Endothelial cell (in vitro differentiated cells): ENCODE results near the gene FARSB. TPM values are rescaled to one million over a fixed set of nuclear protein-coding genes. Genes with fewer than 3 reads are reported as not detected.

Experiments
- DNase-seq: peaks from one replicate; pipeline ENCODE4 v3.0.0; 2021; ENCODE audit warnings: low spot score
- H3K27ac Mint-ChIP-seq: one replicate; pipeline ENCODE4 v1.8.0; 2021; ENCODE audit warnings: mixed read lengths, inconsistent platforms; ENCODE audit not compliant: unreplicated experiment
- H3K27me3 Mint-ChIP-seq: one replicate; pipeline ENCODE4 v1.8.0; 2021; ENCODE audit warnings: mild to moderate bottlenecking, moderate library complexity, mixed read lengths, inconsistent platforms; ENCODE audit not compliant: unreplicated experiment
- H3K36me3 Mint-ChIP-seq: one replicate; pipeline ENCODE4 v1.8.0; 2021; ENCODE audit warnings: mild to moderate bottlenecking, low read depth, mixed read lengths, inconsistent platforms; ENCODE audit not compliant: unreplicated experiment
- H3K4me1 Mint-ChIP-seq: one replicate; pipeline ENCODE4 v1.8.0; 2021; ENCODE audit warnings: mild to moderate bottlenecking, mixed read lengths, inconsistent platforms; ENCODE audit not compliant: unreplicated experiment
- H3K4me3 Mint-ChIP-seq: one replicate; pipeline ENCODE4 v1.8.0; 2021; ENCODE audit warnings: mild to moderate bottlenecking, mixed read lengths, inconsistent platforms; ENCODE audit not compliant: unreplicated experiment
- H3K9me3 Mint-ChIP-seq: one replicate; pipeline ENCODE4 v1.8.0; 2021; ENCODE audit warnings: mixed read lengths, inconsistent platforms; ENCODE audit not compliant: unreplicated experiment
- total RNA-seq: library from RNA; stranded (reverse); fragmentation: NEBNext Ultra II Directional; extraction: Animal tissue kit (Norgen Biotek cat#: 25700); gene quantifications from one replicate; pipeline ENCODE4 v1.2.1, GENCODE V29; 2021; ENCODE audit not compliant: unreplicated experiment
- TF ChIP-seq, protein P1 (sequence below): fragments of 200-600 bp; sonication (generic); IDR thresholded peaks from one replicate; pipeline ENCODE4 v1.5.0; 2021; ENCODE audit warnings: antibody characterized with exemption; ENCODE audit not compliant: unreplicated experiment

Gene FARSB
- total RNA-seq, 1 donor from 2014 or later: 11.9 TPM

GRCh38 chr2:222525811-222526210 is 130.1 kb downstream of the FARSB start:
- H3K4me1 Mint-ChIP-seq: no peaks in the 10 kb centered on the region
- no peak overlapping the region for H3K4me3 Mint-ChIP-seq
- H3K36me3 Mint-ChIP-seq: no peaks in the 10 kb centered on the region

DNA sequence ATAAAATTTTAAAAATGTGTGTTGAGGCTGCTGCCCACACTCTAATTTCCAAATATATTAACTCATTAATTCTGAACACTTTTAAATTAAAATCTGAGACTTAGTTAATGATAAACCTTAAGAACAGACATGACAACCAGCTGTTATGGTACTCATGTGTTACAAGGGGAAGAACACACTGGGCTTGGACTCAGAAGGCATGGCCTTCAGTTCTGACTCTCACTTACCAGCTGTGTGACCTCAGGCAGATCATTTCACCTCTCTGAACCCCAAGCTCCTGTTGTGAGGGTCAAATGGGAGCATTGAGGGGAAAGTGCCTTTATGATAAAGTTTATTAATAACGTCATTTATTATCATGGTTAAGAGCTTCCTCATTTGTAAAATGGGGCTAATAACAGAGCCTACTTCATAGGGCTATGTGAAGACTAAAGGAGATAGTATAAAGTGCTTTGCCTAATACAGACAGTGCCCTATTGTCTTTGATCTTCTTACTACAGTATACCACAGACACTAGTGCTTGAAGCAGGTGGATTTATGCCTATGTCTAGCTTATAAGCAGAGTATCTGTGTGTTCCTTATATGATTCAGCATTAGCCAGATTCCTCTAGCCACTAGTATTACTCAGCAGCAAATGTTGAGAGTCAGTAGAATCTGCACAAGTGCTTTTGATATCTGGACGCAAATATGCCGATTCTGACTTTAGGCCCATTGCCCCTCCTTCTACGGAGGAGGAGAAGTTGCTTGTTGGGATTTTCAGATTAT is 131.9 kb downstream of the FARSB start:
- Mint-ChIP-seq H3K4me3 (no peak overlapping the region), H3K9me3 (no peaks in the 10 kb centered on the region), H3K4me1 (no peaks in the 10 kb centered on the region), H3K36me3 (no peaks in the 10 kb centered on the region), H3K27ac (no peak overlapping the region), H3K27me3 (no peaks in the 10 kb centered on the region)
- no peak for DNase-seq
- TF ChIP-seq, protein P1, sequence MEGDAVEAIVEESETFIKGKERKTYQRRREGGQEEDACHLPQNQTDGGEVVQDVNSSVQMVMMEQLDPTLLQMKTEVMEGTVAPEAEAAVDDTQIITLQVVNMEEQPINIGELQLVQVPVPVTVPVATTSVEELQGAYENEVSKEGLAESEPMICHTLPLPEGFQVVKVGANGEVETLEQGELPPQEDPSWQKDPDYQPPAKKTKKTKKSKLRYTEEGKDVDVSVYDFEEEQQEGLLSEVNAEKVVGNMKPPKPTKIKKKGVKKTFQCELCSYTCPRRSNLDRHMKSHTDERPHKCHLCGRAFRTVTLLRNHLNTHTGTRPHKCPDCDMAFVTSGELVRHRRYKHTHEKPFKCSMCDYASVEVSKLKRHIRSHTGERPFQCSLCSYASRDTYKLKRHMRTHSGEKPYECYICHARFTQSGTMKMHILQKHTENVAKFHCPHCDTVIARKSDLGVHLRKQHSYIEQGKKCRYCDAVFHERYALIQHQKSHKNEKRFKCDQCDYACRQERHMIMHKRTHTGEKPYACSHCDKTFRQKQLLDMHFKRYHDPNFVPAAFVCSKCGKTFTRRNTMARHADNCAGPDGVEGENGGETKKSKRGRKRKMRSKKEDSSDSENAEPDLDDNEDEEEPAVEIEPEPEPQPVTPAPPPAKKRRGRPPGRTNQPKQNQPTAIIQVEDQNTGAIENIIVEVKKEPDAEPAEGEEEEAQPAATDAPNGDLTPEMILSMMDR: no peak

More at GRCh38 chr2:222525811-222526210, 130.1 kb downstream of the FARSB start:
- Mint-ChIP-seq H3K9me3 (no peaks in the 10 kb centered on the region), H3K27me3 (no peaks in the 10 kb centered on the region), H3K27ac (no peak overlapping the region)
- TF ChIP-seq, protein P1: no peak
- DNase-seq: no peak

DNA sequence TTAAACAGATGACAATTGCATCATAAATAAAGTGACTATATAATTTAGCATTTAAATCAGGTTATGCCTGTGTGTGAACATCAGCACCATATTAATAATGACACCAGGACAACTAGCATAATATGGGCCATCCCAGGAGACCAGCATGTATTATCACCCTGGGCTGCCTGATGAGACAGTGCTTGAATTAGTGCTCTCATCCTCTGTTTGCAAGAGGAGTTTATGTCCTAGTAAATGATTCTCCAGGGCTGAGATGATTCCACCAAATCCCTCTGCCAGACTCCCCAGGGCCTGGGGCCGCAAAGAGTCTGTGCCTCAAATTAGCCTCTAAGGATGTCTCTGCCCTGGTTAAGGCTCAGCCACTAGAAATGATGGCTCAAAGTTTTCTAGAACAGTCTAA is 133.8 kb downstream of the FARSB start:
- Mint-ChIP-seq H3K36me3 (no peaks in the 10 kb centered on the region), H3K4me3 (no peak overlapping the region), H3K4me1 (no peaks in the 10 kb centered on the region), H3K27ac (no peak overlapping the region), H3K27me3 (no peaks in the 10 kb centered on the region), H3K9me3 (no peaks in the 10 kb centered on the region)
- TF ChIP-seq, protein P1: no peak
- no peak for DNase-seq

DNA sequence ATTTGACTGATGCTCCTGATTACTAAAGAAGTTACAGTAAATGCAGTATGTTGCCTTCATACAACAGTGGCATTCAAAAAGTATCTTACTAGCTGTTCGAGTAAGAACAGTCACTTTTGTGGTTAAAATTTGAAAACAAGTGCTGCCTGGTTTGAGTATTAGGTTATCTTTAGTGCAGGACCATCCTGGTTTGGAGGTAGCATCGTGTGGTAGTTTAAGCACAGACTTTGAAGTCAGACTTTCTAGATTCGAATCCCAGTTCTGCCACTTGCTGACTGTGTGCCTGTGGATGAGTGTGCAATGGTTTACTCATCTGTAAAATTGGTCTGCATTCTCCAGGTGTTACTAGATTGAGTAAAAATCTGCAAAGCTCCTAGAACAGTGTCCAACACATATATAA is 134.8 kb downstream of the FARSB start:
- no peak overlapping the region for H3K4me3 Mint-ChIP-seq
- H3K36me3 Mint-ChIP-seq: no peaks in the 10 kb centered on the region
- no peak overlapping the region for H3K27ac Mint-ChIP-seq
- H3K4me1 Mint-ChIP-seq: no peaks in the 10 kb centered on the region
- H3K27me3 Mint-ChIP-seq: no peaks in the 10 kb centered on the region
- TF ChIP-seq, protein P1: no peak
- no peak for DNase-seq
- H3K9me3 Mint-ChIP-seq: no peaks in the 10 kb centered on the region

Other genes starting within 250 kb of the FARSB start
- gene SGPP2, start 231.5 kb downstream of the FARSB start, total RNA-seq: not detected
- gene MOGAT1, start 15.6 kb upstream of the FARSB start, total RNA-seq: 0.26 TPM
- 163 TPM for gene ACSL3, start 204.9 kb upstream of the FARSB start, total RNA-seq